ENCODE data around the gene GIT2.

Gene GIT2

GRCh38 chr12:109968032-109968420, 28.1 kb downstream of the GIT2 start:
- no peak for DNase-seq

DNA sequence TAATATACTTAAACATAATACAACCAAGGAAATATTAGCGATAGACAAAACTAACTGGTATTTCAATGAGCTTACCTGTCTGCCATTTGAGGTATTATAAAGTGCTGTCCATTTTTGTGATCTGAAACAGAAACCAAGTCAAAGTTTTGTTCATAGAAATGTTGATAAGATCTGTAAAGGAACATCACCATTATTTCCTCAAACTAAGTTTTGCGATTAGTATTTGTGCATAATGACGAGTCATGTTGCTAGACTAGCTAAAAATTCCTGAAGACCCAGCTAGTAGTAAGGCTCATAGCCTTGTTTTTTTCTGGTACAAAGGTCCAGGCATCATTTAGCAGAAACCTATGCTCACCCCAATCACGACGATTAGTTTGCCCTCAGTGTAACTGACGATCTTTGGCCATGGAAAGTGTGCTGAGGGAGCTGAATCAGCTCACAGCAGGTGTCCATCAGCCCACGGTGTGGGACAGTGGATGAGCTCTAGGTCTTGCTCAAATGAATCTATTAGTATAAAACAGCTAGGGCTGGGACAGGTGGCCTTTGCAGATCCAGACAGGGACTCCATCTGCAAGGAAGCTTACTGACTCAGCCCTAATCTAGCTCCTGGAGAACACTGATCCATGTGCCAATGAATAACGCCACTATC, 28.7 kb downstream of the GIT2 start:
- DNase-seq, result no peak

DNA sequence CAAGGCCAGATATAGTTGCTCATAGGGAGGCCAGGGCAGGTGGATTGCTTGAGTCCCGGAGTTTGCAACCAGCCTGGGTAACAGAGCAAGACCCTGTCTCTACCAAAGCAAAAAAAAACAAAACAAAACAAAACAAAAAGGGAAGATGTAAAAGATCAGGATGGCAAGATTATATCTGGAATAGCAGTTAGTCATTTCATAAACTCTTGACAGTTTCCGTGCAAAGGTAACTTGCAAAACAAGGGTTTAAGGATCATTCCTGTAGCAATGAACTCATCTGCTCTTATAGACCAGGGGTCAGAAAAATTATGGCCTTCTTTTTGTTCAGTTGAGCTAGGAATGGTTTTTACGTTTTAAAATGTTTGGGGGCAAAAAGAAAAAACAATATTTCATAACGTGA, 29.6 kb downstream of the GIT2 start:
- DNase-seq, result no peak

GRCh38 chr12:109963743-109964429, 32.3 kb downstream of the GIT2 start:
- no peak for DNase-seq

DNA sequence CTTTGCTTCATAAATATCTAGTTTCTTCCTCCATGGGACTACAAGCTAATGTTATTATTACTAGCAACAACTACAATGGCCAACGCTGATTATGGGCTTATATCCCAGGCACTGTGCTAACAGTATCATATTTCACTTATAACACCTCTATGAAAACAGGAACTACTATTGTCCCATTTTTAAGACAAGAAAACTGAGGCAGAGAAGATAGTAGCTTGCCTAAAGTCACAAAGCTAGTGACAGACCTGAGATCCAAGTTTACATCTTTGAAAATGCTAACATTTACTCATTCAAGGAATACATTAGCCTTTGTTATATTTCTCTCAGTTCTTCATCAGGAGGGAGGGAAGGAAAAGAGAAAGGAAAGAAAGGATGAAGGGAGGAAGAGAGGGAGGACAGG, 32.8 kb downstream of the GIT2 start:
- no peak for DNase-seq

- no peak for DNase-seq
These were observed 33.8 kb downstream of the GIT2 start for GRCh38 chr12:109962398-109962797.

DNA sequence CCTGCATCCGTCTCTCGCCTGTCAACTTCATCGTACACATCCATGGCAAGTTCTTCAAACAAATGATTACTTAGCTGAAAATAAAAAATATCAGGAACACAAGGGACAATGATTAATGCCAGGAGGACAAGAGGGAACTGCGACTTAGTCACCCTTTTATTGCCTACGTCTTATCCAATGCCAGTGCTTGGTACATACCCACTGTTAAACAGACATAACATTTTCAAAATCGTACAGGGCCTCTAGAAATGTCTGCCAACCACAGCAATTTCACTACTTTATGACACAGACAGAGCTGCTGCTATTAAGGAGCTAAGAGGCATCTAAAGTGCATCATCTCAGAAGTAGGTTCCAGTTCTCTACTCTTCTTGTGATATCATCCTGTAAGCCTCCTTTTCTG, 34.6 kb downstream of the GIT2 start:
- no peak for DNase-seq

GRCh38 chr12:109961201-109961600, 35.0 kb downstream of the GIT2 start:
- DNase-seq, result no peak

DNA sequence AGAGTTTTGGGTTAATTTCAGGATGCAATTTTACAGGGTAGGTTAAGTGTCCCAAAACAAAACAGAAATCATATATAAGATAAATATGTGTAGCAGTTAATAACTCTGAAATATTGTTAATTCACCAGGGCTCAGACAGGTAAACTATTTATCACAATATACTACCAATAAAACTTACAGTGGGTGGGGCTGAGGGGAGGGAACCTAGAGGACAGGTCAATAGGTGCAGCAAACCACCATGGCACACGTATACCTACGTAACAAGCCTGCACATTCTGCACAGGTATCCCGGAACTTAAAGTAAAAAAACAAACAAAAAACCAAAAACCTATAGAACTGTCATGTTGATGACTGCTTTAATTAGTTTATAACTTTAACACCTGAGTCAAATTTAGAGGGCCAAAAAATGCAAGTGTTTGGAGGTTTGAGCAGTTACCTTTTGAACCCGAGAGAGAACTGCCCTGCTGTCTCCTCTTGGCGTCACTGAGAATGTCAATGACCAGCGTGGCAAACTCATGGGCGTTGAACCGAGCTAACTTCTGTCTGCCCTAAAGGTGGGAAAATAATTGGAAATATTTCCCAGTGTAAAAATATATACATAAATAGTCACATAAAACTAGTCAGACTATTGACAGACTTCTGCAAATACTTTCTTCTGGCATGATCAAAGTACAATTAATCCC, 36.6 kb downstream of the GIT2 start:
- no peak for DNase-seq

DNA sequence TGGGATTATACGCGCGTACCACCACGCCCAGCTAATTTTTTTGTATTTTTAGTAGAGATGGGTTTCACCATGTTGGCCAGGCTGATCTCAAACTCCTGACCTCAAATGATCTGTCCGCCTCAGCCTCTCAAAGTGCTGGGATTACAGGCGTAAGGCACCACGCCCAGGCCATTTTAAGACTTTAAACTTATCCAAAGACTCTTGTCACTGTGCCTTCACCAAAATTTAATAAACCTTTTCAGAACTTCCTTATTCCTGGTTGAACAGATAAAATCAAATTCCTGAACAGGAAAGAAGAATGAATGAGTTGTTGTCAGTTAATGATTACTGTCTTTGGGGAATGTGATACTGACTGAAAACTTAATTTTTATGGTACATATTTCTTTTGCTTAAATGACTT, 37.8 kb downstream of the GIT2 start:
- no peak for DNase-seq

DNA sequence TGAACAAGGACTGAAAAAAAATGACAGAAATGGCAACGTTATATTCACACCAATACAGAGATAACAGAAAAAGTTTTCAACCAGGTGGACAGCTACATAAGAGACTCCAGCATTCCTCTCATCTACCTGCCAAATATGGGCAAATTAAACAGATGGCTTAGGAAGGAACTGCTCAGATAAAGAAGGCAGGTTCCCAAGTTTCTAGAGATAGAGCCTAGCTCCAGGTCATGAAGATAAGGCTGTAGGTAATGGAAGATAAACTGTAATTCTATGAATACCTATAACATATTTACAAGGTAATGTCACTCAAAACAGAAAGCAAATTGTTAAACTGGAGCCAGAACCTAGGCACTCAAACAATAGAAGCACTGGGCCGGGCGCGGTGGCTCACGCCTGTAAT, 42.5 kb downstream of the GIT2 start:
- no peak for DNase-seq

DNA sequence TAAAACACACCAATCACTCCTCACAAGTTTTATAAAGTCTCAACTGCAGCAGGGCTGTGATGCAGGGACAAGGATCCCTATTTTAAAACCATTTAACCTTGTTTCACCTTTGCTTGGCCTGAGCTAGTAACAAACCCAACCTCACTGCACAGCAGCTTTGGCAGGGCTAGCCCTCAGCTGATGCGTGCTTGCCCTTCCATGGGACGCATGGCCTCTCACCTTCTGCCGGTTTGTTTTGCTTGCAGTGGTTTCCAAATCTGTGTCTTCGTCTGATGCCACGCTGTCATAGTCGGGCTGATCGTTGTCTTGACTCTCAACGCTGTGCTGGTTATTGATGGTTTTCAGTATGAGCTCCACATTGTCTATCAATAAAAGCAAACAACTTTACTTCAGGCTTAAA, 43.3 kb downstream of the GIT2 start:
- DNase-seq, result no peak

GRCh38 chr12:109952160-109952858, 43.9 kb downstream of the GIT2 start:
- no peak for DNase-seq

- no peak for DNase-seq
These were observed 44.4 kb downstream of the GIT2 start for GRCh38 chr12:109951751-109952150.

DNA sequence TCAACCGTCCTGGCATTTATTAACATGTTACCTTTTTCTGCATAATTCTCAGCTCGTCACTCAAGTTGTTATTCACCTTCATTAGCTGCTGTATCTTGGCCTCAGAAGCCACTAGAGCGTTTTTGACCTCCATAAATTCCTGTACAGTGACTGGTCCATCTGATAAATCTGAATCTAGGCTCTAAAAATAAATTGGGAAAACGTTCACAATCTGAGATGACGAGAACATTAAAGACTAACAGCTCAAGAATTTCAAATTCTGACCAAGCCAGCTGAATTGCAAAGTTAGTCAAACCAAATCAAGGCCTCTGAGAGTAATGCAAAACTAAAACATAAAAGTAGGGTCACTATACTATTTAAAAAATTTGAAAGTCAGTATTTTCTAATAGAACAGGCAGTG, 45.0 kb downstream of the GIT2 start:
- no peak for DNase-seq

DNA sequence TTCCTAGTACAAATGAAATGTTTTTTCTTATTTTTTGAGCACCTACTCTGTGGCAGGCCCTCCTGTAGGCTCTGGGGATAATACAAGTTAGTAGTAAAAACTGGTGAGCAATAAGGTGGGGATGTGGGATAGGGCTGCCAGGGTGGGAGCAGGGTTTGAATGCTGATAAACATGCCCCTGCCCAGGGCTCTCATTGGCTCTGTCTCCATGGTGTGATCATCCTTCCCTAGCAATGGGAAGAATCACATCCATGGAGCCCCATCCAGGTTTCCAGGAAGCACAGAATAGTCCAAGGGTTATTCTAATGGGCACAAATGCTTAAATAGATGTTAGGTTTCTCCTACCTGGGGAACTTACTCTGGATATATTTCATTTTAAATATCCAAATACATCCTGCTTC, 45.5 kb downstream of the GIT2 start:
- no peak for DNase-seq

DNA sequence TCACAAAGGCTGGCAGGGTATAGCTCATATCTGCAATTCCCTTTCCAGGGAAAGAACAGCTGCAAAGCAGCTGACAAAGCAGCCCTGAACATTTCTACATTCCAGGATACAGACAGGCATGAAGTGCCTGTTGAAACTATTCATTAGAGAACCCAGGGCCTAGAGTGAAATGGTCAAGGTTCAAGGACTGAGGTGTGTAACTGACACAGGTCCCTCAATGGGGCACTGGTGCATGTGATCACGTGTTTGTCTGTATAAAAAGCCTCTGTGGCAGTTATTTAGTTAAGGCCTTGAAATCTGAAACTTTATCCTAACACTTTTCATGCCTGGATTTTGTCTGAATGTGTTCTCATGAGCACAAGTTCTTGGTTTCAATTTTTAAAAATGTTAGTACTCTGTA, 47.1 kb downstream of the GIT2 start:
- no peak for DNase-seq

- DNase-seq, result no peak
These were observed 47.8 kb downstream of the GIT2 start for GRCh38 chr12:109948368-109948767.

GRCh38 chr12:109947521-109947920, 48.6 kb downstream of the GIT2 start:
- no peak for DNase-seq

- no peak for DNase-seq
These were observed 49.3 kb downstream of the GIT2 start for GRCh38 chr12:109946913-109947312.

GRCh38 chr12:109946505-109946904, 49.7 kb downstream of the GIT2 start:
- no peak for DNase-seq

GRCh38 chr12:109944561-109945359, 51.4 kb downstream of the GIT2 start:
- no peak for DNase-seq

GRCh38 chr12:109943811-109944210, 52.4 kb downstream of the GIT2 start:
- DNase-seq, result no peak

All from SW 1271 (cell line).